ENCODE measurements around the gene COG8.

- TF ChIP-seq CTCF (IDR thresholded peaks at IDR 0.05 in 4 of 5, conservative IDR thresholded peaks at IDR 0.05 in 1 of 5) (no peak), POLR2A (IDR thresholded peaks at IDR 0.05) (no peak)
Observed at GRCh38 chr16:69327585-69328310, 11.6 kb downstream of the COG8 start.

Data from gastrocnemius medialis (tissue), 4 donors.